Measurements from ENCODE around the gene GNS.

GRCh38 chr12:64670919-64671639 lies 88.1 kb downstream of the GNS start:
- TF ChIP-seq CTCF (IDR thresholded peaks at IDR 0.05) (no peak), POLR2A (IDR thresholded peaks at IDR 0.05) (no peak), EP300 (IDR thresholded peaks at IDR 0.05) (no peak)

Data from ovary (tissue), 3 donors.